NCI-H2227 (cell line): Measurements from ENCODE around the gene MOK.
"Not testable (repeated sequence)": the region's sequence is repeated elsewhere in the genome, so short reads cannot be mapped to it uniquely, and the experiment has no call there.

ENCODE experiments used
- DNase-seq: peaks from one replicate; lab custom pipeline; 2025; ENCODE audit not compliant: unreplicated experiment; lab: John Stamatoyannopoulos, UW

The MOK gene

DNA sequence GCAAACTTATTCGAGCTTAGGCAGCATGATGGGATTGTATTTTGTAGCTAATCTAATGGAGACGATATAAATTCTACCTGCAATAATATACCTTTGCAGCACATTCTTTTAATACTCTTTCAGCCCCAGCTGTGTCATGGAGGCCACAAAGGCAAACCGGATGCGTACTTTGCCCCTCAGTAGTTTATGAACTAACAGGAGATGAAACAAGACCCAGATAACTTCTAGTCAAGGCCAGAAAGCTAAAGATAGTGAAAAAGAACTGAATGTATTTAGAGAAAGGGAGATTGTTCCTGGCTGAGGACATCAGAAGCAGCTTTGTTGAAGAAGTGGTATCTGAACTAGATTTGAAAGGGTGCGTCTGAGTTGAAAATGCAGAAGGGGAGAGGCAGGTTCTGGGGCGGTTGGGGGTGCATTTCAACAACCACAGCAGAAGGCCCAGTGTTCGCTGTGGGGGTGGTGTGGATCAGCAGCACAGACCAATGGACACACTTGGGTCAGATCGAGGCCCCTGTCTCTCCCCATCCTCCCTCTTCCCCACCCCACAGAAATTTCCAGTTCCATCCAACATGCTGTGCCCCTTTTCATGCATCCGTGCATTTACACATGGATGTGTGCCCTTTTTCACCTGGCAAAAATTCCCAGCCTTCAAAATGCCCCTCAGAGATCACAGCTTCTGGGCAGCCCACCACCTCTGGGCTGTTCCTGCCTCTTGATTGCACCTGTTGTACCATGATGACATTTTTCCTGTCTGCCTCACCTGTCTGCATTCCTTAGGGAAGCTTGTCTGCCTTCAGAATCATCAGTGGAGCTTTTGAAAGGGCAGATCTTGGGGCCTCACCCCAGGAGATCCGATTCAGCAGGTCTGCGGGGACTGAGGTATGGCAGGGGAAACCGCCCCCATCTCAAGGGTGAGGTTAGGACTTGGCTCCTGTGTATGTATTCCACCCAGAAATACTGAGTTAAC lies 16.8 kb upstream of the MOK start:
- no peak for DNase-seq

DNA sequence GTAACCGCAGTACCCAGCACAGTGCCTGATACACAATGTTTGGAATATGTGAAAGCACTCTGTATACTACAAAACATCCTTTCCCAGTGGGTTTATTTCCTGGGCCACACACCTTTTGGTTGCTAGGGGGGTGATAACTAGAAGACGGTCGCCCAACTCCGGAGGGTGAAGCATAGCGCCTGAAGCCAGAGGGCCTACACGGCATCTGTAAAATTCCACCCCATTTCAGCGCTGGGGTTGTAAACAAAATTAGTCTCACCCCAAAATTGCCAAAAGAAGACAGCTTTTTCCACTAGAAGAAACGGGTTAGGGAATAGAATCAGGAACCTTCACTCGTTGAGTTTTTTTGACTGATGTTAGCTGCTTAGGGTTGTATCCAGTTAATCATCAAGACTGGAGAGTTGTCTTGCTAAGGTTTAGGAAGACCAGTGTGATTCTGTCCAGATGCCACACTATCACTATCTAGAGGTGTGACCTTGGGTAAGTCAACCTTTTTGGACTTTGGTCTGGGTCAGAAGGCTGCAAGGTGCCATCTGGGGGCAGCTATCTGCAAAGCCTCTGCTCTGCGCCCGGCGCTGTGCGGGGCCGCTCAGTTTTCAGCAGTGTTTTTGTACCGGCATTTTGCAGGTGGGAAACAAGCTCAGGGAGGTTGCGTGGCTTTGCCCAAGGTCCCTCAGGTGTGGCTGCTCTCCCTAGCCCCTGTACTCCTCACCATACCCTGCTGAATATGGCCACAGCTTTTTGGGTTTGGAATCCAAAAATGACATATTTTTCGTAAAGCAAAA lies 15.9 kb upstream of the MOK start:
- no peak for DNase-seq

DNA sequence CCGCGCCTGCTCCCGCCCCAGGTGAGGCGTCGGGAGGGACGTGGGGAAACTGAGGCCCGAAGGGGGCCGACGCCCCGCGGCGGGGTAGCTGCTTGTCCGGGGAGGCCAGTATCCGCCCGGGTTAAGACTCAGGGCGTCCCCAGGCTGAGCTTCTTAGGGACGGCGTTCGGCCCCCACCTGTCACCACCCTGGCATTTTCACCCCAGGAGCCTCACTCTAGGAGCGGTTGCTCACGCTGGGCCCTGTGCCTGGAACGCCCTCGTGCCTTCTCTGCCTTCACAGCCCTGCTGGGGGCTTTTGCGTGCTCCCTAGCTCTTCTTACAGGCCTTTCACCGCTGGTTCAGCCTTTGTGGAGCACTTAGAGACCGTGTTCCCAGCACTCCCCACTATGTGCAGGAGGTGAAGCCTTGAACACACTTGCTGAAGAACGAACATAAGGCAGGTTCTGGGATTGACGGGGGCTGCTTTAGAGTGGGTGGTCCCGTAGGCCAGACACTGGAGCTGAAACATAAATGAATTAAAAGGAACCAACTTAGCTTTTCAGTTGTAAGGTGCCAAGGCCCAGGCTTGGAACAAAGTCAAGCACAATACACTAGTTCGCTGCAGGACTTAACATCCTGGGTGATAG lies 15.2 kb upstream of the MOK start:
- peak; percentile 42 for DNase-seq

DNA sequence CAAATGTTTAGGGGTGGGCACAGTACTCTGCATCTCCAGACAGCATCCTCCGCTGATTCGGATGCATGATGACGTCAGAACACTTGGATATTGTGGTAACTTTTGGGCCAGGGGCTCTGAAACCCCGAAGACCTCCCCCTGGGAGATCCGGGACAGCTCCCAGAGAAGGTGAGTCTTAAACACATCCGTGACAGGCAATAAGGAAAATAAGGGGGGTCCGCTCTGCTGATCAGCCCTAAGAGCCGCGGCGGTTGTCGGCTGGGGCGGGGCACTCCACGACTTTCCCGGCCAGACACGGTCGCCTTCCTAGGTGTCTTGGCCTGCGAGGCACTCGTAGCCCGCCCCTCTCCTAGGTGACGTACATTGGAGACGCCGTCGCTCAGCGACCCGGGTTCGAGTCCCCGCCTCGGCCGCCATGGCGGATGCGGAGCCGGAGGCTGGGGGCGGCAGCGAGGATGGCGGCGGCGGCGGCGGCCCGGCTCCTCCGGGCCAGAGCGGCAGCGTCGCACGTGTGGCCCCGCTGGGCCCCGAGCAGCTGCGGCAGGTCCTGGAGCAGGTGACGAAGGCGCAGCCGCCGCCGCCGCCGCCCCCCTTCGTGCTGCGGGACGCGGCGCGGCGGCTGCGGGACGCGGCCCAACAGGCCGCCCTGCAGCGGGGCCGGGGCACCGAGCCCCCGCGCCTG lies 14.5 kb upstream of the MOK start, which contains the start of gene ZNF839:
Gene ZNF839, plus strand, starts transcription at position 396 of the 682 bp plus-strand sequence. Its CDS starts 20 bp downstream, at position 416.
- DNase-seq, result peak; percentile 93

DNA sequence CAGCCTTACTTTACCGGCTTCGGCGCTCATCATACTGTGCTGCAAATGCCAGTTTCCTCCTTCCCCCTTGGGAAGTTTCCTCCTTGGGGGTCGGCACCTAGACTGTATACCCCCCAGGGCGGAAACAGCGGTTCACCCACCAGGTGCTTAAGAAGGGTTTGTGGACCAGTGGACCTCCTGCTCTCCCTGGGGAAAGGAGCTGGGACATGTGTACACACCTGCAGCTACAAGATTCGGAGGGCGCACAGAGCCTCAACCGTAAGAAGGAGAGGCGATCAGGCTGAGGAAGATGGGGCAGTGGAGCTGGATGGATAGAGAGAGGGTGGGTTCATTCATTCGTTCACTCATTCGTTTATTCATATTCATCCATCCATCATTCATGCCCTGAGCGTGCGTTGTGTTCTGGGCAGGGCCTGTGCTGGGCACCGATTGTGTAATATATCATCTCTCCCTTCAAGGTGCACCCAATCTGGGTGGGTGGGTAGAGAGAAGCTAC lies 13.9 kb upstream of the MOK start:
- no peak for DNase-seq

DNA sequence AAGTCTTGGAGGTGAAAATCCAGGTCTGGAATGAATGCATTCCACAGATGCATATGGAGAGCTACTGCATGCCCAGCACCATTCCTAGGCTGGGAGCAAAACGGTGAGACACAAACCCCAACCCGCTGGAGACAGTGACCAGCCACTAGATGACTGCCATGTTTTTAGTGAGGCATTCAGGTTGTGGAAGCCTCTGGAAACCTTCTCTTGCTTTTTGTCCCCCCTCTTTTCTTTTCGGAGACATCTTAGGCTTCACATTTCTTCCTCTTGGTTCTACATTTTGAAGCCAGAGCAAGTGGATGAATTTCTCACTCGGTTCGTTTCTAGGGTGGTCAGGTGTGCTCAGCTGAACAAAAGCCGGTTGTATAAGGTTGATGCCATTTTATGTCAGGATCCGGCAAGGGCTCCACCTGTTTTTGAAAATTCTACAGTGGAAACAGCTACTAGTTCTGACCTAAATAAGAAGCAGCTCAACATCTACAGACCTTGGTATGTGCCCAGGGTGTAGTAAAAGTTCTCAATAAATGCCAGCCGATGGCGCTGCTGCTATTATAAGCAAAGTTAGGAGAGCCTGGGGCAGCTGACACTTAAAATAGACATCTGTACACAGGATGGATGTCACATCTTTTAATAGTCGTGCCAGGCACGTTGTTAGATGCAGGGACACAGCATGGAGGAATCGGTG lies 12.7 kb upstream of the MOK start:
- peak; percentile 48 for DNase-seq

DNA sequence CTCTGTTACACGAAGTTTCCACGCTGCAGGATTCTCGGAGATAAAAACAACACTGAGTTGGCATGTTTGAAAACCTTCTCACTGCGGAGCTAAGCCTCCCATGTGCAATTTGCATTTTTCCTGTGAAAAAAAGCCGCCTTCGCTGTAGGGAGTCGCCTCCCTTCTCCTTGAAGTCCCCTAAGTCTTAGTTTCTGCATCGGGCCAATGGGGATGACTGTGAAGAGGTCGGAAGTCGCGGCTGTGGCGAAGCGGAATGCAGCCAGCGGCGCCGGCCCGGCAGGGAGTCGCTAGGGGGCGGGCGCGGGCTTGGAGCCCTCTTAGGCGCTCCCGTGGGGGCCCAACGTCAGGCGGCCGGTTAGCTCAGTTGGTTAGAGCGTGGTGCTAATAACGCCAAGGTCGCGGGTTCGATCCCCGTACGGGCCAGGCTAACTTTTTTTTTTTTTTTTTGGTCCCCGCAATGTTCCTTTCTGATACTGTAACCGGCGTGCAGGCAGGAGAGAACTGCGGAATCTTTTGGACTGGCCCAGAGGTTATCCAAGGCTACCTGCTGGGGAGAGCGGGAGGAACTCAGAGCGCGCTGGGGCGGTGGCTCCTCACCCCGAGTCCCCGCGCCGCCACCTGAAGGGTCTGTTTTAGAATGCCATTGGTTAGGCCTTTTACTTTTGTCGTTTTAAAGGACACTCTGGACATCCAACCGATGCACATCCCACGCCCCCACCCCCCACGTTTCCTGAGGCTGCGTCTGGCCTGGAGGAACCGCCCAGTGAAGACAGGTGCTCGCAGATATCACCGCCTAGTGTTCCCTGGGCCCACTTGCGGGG lies 12.0 kb upstream of the MOK start:
- peak; percentile 90 for DNase-seq

DNA sequence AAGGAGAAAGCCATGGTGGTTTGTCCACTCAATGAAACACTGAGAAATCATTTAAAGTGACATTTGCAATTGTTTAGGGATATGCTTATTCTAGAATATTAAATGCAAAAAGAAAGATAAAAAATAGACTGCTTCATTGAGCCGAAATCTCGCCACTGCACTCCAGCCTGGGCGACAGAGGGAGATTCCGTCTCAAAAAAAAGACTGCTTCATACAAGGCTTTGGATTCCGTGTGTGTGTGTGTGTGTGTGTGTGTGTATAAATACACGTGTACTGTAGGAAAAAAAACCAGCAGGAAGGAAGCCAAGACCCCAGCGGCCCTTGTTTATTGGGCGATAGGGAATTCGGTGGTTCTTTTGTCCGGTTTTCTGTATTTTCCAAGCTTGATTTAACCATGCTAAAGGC lies 11.4 kb upstream of the MOK start:
- peak; percentile 84 for DNase-seq

DNA sequence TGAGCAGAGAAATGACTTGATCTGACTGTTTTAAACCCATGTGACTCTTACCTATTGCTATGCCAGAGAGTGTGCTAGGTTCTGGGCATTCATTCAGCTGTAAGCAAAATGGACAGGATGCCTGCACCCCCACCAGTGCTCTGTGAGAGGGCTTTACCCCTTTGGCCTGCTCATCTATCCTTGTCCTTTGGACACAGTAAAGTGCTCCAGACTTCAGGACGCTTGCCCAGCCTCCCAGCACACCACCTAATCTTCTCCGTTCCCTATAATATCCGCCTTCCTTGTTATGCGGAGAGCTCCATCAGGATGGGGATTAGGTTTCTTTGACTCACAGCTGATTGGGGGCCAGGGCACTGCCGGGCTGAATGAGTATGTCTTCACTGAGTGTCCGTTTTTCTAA lies 10.2 kb upstream of the MOK start:
- DNase-seq, result no peak

DNA sequence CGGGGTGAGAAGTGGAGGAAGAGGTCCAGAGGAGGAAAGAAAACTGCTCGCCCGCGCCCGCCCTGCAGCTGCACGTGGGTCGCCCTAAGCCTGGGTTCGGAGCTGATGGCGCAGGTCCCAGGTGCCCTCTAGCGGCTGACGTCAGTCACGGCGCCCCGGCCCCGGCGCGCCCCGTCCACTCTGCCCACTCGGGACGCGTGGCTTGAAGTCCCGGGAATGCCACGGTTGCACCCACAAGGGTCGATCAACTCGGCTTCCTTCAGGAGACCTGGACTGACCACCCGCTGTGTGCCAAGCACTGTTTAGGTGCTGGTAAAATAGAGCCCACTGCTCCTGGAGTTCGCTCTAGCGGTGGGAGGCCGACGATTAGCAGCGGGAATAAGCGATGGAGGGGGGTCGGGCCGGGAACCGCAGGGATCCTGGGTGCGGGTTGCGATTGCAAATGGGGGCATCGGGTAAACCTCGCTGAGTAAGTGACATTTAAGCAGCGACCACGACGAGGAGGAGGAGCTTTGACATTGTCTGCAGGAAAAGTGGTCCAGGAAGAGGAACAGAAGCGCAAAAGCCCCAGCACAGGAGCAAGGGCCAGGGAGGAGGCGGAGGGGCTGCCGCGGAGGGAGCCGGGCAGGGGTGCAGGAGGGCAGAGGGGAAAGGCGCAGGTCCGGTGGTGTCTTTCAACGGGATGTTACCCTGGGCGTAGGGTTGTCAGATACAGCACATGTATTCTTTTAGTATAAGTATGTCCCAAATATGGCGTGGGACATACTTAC lies 9.5 kb upstream of the MOK start:
- DNase-seq, result peak; percentile 81

DNA sequence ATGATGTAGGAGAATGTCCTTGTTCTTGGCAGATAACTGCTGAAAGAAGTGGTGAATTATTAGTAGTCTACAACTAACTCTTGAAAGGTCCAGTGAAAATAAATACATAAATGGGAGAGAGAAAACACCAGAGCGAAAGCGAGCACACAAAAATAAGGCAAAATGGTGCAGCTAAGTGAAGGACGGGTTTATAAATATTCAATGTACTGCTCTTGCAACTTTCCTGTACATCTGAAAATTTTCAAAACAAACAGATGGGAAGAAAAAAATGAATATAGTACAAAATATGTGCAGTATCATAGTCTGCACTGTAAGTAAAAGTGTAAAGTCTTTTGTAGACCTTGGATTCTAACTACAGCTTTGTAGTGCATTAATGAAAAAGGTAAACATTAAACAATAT lies 1.3 kb downstream of the MOK start:
- DNase-seq, result no peak

DNA sequence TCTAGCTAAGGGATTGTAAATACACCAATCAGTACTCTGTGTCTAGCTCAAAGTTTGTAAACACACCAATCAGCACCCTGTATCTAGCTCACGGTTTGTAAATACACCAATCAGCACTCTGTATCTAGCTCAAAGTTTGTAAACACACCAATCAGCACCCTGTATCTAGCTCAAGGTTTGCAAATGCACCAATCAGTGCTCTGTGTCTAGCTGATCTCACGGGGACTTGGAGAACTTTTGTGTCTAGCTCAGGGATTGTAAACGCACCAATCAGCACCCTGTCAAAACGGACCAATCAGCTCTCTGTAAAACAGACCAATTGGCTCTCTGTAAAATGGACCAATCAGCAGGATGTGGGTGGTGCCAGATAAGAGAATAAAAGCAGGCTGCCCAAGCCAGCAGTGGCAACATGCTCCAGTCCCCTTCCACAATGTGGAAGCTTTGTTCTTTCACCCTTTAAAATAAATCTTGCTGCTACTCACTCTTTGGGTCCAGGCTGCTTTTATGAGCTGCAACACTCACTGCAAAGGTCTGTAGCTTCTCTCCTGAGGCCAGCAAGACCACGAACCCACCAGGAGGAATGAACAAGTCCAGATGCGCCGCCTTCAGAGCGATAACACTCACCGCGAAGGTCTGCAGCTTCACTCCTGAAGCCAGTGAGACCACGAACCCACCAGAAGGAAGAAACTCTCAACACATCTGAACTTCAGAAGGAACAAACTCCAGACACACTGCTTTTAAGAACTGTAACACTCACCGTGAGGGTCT lies 6.5 kb downstream of the MOK start:
- DNase-seq, result not testable (repeated sequence)

DNA sequence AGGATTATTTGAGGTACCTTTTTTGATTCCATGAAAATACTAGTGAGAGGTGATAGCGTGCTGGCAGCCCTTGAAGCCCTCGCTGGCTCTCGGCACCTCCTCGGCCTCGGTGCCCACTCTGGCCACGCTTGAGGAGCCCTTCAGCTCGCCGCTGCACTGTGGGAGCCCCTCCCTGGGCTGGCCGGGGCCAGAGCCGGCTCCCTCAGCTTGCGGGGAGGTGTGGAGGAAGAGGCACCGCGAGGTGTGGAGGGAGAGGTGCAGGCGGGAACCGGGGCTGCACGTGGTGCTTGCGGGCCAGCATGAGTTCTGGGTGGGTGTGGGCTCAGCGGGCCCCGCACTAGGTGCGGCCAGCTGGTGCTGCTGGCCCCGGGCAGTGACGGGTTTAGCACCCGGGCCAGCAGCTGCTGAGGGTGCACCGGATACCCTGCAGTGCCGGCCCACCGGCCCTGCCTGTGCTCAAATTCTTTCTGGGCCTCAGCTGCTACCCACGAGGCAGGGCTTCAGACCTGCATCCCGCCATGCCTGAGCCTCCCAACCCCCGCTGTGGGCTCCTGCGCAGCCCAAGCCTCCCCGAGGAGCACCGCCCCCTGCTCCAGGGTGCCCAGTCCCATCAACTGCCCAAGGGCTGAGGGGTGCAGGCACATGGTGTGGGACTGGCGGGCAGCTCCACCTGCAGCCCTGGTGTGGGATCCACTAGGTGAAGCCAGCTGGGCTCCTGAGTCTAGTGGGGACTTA lies 7.4 kb downstream of the MOK start:
- no peak for DNase-seq

DNA sequence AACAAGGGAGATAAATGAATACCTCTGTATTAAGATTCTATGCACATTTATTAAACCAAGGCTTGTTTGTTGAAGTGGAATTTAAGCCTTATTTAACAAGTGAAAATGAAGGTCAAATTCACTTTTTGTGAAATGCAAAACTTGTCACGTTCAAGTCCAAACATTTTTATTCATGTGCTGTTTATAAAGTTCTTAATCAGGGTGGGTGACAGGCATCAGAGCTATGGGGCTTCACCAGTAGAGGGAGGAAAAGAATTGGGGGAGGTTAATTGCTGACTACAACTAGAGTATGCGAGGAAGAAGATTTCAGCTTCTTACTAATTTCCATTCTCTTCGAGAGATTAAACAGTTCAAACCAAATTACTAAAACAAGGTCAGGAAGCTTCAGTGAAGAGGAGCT lies 9.7 kb downstream of the MOK start:
- DNase-seq, result no peak

DNA sequence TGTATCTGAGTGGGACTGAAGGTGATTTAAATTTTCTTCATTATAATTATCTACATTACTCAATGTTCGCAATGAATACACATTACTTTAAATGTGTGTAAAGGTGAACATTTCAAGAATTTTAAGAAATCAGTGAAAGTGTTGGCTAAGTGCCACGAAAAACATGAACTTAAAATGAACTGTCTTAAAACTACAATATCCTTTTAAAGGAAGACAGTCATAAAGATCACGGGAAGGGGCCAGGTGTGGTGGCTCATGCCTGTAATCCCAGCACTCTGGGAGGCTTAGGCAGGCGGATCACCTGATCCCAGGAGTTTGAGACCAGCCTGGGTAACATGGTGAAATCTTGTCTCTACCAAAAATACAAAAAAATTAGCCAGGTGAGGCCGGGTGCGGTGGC lies 11.2 kb downstream of the MOK start:
- no peak for DNase-seq

DNA sequence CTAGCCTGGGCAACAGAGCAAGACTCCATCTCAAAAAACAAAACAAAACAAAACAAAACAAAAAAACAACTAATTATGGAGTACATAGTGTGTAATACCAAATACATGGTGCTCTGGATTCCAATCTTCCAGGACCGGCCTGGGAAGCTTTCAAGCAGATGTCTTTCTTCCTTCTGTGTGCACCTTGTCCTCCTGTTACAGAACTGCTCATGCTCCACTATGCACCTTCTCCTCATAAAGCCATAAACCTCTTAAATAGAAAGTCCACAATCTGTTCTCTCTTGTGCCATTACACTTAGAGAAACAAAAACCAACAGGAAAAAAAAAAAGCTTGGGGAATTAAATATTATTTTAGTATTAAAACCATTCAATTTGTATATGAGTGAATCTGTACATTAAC lies 12.5 kb downstream of the MOK start:
- DNase-seq, result no peak

DNA sequence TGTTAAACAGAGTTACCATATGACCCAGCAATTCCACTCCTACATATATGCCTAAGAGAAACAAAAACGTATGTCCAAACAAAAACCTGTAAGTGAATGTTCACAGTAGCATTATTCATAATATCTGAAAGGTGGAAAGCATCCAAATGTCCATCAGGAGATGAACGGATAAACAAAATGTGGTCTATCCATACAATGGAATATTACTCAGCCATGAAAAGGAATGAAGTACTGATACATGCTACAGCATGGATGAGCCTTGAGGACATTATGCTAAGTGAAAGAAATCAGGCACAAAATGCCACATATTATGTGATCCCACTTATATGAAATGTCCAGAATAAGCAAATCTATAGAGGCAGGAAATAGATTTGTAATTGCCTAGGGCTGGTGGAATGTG lies 16.8 kb downstream of the MOK start:
- DNase-seq, result no peak
